GM18873 (cell line): ENCODE measurements around the gene PDGFD.

Experiments used
- ATAC-seq: cut with Tn5 transposase; IDR thresholded peaks from one replicate; pipeline ENCODE4 v1.9.1; 2021; ENCODE audit warnings: mild to moderate bottlenecking, moderate library complexity, moderate number of reproducible peaks; ENCODE audit not compliant: unreplicated experiment, low FRiP score

PDGFD gene

DNA sequence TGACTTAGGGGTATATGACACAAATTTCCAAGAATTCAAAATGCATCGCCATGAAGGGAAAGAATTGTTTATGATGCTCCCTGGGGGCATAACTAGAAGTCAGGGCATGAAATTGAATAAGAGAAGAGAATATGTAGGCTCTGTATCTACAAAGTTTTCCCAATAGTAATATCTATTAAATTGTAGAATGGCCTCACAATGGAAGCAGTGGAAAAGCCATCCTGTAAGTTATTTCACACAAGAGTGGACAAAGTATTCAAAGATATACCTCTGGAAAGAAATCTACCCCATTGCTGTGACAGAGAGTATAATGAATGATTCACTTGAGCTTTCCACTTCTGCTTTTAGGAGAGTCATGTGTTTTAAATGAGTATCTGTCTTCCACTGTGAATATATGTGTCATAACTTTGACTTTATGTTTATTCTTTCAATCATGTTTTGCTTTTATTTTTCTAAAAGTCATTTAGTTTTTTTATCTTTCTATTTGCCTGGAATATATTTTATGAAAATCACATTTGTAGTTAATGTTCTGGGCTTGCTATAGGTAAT, 193.2 kb downstream of the PDGFD start:
- ATAC-seq: peak; percentile 93

DNA sequence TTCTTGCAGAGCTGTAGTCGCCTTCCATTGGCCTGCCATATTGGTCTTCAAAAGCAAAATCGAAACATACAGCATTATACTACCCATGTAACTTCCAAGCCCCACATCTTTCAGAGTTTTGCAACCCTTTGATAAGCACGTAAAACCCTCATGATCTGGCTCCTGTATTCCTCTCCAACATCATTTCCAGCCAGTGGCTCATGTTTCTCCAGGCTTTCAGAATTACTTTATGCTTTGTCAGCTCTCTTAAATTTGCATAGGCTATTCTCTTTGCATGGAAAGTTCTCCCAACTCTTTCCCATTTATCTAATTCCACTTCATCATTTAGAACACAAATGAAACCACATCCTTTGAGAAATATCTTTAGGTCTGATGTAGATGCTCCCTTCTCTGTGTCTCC, 195.3 kb downstream of the PDGFD start:
- ATAC-seq: no peak

DNA sequence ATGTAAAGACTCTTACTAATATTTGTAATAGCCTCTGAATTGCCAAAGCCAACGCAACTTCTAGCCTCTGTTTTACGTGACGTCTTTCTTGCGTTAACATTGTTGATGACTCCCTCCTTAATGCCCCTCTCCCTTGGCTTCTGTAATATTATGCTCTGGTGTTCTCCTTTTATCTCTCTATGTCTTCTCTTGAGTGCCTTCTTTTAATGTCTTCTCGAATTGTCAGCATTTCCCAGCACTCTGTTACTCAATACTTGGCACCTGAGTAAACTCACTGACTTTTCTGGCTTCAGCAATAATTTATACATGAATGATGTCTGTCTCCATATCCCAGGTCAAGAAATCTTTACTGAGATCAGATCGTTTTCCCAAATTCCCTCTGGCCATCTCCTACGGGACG, 196.0 kb downstream of the PDGFD start:
- no peak for ATAC-seq

DNA sequence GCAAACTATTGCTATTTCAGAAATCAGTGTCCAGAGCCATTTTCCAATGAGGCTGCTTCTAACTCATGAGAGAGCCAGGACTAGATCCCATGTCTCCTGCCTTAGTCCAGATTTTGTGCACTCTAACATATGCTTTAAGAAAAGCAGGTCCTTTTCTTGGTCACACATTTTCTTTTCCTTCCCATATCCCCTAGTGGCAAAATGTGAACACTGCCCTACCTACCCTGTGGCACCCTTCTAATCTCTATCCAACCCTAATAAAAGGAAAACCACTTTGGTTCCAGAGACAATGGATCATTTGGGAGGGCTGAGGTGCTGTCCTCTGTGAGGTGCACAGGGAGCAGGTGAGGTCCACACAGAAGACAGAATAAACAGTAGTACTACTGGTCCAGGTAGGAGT, 199.6 kb downstream of the PDGFD start:
- no peak for ATAC-seq

DNA sequence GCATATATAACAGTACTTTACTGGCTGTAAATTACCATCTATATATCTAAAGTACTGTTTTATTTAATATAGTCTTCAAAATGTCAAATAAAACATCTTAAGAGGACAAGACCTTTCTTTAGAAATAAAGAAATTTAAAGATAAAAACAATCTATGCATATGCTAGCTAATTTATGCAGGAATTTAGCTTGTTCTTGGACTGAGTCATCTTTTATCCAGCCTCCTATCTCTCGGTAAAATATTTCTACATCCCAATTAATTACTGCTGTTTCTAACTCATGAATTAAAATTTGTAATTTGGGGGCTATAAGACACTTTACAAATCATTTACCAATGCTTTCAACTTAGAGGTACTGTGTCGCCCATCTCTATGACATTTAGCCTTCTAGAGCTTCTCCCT, 200.3 kb downstream of the PDGFD start:
- no peak for ATAC-seq

DNA sequence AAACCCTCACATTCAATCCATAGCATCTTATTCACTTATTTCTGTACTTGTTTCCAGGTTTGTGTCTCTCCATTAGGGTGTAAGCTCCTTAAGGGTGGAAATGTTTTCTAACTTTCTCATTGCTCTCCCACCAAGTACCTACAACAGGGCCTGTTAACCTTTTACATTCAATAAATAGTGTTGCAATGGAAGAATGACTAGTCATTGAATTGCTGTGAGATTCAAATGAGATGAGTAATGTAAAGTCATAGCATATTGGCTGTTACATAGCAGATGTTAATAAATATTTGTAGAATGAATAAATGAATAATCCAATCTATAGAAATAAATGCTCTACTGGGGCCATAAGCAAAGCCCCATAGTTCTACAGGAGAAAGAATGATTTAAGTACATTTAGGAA, 202.9 kb downstream of the PDGFD start:
- ATAC-seq: no peak

DNA sequence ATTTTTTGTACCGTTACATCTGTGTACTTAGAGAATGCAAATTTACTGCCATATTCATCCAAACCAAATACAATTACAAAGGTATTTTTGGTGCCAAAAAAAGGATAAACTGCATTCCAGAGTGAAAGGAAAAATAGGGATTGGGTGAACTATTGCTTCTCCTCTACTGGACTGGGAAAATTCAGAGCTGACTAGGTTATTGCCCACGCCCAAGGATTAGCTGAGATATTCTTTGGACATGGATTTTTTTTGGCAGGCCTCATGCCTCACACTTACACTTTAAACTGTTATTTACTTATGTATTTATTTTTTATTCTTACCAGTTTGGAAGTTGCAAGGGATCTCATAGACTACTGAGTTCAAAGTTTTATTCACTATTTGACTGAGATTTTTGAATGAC, 203.8 kb downstream of the PDGFD start:
- ATAC-seq: no peak

DNA sequence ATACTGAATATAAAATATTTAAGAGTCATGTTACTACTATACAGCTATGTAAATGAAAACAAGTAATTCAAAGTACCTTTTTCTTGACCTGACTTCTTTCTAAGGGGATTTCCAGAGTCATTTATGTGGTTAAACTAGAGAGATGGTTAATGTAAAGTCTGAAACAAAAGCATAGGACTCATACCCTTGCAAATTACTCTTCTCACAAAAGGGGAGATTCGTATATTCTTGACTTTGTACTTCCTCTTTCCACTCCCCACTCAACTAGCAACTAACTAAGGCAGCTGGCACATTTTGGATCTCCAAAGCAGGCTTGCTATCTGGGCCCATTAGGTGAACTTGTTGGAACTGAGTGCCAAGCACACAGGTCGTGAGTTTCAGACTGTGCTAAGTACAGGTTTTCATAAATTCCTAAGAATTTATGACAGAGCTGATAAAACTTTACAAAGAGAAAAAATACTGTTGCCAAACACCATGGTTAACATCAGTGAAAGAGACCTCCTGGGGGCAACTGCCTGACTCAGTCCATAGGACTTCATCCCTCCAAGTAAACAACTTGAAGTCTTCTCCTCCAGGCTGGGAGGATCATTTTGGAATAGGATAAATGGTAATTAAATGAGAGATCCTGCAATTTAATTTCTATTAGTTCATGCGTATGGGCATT, 204.5 kb downstream of the PDGFD start:
- ATAC-seq: peak; percentile 100

DNA sequence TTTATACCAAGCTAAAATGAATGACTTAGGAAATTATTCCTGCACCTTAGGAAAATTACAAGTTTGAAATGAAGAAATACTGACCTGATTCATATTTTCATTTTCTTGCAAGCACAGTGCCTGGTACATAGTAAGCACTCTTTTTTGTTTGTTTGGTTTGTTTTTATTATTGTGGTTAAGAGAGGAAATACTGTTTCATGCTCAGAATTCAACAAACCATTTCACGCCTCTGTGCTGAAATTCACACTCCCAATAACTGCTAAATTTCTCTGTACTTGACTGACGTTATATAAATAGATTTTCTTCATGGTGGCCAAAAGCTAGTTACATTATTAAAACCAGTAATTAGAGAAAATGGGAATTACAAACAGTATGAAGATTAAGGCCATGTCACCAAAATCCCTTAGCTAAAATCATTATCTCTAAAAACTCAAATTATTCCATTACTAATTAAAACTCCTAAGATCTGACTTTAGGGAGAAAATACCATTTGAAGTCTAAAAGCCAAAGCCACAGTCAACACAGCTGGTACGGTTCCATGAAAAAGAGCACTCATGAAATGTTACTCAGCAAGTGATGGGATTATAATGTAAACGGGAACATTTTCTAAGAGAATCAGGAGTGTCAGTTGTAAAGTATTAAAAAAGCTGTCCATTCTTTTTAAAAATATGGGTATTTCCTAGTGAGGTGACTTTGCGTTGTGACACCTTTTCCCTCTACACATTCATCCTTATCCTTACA, 205.3 kb downstream of the PDGFD start:
- no peak for ATAC-seq

DNA sequence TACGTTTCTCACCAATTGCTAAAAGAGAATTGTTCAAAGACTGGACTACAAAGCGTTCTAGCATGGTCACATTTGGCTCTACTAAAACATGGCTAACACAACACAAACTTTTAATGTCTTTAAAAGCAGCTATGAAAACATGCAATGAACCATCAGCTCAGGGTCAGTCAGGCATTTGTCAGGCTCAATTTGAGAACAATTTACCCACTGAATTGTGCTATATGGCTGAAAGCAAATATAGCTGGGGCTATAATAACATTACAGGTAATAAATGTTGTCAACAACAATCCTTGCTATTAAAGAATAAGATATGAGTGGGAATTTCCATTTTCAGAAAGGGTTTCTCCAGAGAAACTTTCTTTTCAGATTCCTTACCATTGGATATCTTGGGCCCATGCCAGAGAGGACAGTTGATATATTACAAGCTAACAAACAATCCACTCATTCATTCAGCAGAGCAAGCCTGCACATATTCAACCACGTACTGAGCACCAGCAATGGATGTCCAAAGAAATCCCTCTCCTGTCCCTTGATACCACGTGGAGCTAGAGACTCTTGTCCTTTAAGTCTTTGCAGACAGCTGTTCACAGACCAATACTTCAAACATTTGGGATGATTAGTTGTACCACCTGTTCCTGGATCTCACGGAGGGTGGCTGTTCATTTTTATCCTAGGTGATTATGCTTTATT, 210.0 kb downstream of the PDGFD start:
- no peak for ATAC-seq

DNA sequence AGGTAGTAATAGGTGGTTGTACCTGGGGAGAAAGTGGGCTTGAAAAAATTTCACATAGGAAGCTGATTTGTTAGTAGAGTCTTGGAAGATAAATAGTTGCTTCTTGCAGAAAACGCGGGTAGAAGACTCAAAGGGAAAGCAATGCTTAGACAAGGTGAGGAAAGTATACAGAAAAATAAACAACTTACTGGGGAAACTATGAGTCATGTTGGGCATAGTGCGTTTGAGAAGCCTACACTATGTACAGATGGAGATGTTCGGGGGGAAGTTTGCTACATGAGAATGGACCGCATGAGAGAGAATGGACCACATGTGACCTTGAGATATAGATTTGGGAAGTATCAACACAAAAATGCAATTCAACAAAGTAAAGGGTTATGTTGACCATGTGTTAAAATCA, 214.2 kb downstream of the PDGFD start:
- no peak for ATAC-seq

DNA sequence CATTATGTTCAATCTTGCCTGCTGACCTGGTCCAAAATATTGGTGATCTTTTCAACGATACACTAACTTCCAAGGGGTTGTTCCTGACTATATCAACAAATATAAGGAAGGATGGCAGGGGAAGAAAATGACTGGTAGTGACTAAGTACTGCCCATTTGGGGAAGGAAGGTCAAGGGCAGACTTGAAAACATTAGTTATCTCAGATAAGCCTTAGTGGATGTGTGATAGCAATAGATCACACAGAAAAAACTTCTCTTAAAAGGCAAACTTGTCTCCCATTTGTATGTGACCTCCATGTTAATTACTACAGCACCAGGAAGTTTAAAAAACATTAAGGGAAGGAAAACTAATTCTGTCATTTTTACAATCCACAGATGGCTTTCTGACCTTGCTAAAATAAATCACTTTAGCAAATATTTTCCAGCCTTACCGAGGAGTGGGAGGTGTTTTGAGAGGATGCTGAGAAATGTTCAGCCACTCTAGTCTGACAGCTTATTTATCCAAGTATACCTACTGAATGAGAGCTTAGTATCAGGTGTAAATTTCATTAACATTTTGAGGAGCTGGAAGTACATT, 215.7 kb downstream of the PDGFD start:
- no peak for ATAC-seq

DNA sequence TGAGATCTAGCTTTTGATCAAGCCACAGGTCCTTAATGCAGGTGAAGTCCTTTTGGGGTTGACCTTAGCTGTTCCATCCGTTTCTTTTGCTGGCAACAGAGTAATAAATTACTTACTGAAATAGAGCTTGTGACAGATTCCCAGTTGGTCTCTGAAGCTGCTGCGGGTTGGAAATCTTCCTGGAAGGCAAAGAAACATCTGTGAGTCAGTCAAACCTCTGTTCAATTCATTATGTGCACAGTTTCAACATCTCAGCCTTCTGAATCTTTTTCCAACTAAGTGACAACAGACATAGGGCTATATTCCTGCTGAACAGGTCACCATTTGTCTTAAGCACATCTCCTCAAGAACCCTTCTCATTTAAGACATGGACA, 216.4 kb downstream of the PDGFD start:
- ATAC-seq: no peak

DNA sequence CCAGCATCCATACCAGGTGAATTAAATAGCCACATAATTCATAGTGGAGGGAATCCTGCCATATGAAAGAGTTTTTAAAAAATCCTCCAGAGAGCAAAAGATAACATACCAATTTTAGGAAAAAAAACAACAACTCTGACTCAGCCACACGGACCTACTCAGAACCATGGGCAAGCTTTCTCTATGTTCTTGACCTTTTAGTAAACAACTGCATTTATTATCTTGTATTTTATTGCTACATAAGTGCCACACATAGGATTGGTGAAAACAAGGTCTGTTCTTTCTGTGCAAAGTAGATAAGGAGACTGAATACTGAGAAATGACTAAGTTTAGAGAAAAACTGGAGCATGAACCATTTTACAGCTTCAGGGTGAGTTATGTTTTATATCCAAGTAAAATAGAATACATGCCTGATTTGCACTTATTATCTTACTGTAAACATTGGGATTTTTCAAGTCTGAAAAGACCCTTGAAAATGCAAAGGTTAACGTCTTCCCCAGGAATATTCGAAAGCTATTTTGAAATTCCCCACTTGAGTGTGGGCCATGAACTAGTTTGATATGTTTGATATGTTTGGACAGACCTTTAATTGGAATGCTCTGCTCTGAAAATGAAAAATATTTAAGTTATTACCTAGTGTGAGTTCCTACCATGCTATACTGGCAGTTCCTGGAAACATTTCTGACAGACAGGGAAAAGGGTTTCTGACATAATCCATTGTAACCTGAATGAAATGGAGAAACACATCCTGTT, 217.0 kb downstream of the PDGFD start:
- ATAC-seq: no peak

DNA sequence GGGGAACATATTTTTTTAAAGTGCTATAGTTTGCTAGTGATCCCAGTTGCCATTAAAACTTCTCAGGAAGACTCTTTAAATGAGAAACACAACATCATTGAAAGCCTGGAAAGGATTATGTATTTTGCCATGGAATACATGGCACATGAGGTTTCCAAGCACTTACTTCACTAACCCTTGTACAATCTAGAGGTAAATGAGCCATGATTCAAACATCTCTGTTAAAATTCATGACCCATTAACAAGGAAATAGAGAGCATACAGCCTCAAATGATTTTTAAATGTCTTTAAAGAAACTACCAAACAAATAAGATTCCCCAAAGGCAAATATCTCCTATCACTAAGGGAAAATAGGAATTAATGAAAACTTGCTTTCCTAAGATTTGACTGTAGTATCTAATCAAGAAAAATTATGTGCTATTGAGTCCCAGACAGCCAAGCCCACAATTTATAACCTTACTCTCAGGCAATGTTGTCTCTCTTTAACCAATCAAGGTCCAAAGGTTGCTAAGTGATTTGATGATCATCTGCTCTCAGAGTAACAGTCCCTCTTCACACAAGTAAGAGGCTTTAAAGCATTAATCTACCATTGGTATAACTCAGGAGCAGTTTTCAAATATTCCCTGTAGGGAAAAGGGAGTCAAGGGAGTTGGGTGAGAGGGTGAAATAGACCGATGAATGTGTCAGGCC, 219.6 kb downstream of the PDGFD start:
- ATAC-seq: no peak

DNA sequence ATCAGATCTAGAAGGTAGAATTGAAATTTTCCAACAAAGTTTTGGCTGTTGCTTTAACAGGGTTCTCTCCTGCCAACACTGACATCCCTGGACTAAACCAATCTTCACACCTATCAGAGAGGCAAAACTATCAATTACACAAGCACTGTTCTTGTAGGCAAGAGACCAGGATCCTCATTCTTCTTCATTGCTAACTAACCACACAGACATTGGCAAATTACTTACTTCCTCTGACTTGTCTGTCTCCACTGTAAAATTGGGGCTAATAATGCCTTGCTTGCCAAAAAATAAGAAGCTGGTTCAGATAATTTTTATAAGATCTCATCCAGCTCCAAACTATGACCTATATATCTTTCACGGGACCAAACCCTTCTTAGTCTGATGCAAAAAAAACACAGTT, 221.3 kb downstream of the PDGFD start:
- ATAC-seq: no peak

DNA sequence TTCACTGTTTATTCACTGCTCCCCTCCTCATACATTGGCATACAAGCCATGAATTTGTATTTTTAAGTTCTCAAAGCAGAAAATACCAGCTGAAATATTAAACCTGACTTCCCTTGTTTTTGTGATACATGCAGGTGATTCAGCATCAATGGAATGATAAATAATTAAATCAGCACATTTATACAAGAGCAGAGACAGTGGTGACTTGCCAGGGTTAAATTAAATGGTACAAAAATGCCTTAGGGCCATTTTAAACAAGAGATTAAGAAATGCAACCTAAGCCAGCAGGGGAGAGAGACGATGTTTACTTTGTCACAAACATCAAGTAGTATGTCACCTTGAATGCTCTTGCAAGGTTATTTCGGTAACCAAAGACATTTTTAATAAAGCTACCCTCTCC, 223.4 kb downstream of the PDGFD start:
- no peak for ATAC-seq

DNA sequence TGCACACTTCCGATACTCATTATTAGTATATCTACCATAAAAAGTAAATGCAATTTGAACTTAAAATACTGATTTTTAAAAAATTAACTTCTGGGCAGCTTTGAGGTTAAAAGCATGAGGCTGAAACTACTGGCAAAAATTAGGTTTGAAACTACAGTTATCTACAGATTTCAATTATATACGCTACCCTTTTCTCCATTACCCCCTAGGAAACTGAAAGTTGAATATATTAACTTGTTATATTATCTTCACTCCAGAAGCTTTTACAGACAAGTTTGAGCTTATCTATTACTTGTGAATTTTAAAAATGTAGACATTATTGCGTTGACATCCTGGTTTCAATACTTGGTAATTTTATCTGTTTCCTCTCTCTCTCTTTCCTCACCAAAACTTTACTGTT, 224.3 kb downstream of the PDGFD start:
- no peak for ATAC-seq

DNA sequence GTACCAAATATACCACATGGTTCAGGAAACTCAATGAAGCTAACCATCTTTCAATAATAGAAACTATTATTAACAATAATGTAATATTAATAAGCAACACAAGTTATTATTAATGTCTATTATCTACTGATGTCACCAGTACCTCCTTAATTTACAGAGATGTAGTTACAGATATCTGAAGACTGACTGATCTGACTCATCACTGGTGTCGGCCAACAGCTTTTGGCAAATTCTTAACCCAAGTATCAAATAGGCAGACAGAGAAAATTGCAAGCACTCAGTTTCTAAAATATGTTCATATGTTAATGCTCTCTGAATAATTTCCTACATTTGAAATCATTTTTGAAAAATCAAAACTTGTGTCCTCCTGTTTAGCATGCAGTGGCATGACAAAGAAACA, 227.9 kb downstream of the PDGFD start:
- ATAC-seq: peak; percentile 62

DNA sequence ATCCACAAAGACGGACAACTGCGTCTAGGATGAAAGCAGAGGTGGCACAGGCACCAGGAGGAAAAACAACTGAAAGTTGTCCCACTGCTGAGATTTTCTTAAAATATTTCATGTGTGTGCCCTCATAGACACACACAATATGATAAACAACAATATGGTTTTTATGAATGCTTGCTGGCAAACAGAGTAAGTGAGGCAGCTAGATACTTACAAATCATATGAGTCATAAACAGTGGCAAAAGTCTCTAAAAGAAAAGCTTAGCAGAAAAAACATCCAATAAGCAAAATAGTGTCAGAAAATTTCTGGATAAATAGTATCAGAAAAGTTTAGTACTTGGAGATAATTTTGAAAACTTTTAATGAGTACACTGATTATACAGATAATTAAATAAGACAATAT, 228.7 kb downstream of the PDGFD start:
- ATAC-seq: no peak
